ENCODE measurements around the gene CD34. TPM values are rescaled to one million over a fixed set of nuclear protein-coding genes. Genes with fewer than 3 reads are reported as not detected.
"Not testable (repeated sequence)": the region's sequence is repeated elsewhere in the genome, so short reads cannot be mapped to it uniquely, and the experiment has no call there.

CD34 gene
- total RNA-seq, 2 experiments from 2014 or later = not detected

DNA sequence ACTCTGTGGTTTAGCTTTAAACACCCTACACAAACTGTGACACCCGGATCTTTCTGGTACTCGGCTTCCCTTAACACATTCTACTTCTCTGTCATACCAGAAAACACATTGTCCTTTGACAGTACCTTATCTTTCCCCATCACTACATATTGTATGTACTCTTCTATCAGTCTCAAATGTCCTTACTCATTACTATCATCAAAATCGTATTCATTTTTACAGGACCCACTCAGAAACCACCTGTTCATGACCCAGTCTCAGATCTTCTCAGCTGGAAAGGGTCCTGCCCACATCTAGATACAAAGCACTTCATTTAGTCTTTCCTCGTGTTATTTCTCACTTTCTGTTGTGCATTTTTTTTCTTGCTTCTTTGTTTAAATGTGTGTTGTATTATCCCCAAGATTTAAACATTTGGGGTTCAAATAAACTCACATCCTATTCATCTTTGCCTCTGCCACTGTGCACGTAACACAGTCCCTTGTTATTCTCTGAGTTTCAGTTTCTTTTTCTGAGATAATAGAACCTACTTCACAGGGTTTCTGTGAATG, 27.7 kb downstream of the CD34 start:
- Histone ChIP-seq H3K4me1 (ENCODE audit: insufficient read depth, low read length, poor library complexity, severe bottlenecking) (no peaks in the 10 kb centered on the region), H3K9me3 (ENCODE audit: low read length) (no peaks in the 10 kb centered on the region), H4K20me1 (ENCODE audit: insufficient read depth, low read length) (no peaks in the 10 kb centered on the region), H3K79me2 (ENCODE audit: insufficient read depth, low read depth, low read length) (no peaks in the 10 kb centered on the region), H3K4me2 (ENCODE audit: low read length) (peak overlapping the region; percentile 22; the same call in 1 of the 2 replicates), H2AFZ (ENCODE audit: low read length) (no peak overlapping the region), H3K27ac (ENCODE audit: low read depth, low read length, poor library complexity, severe bottlenecking) (no peak overlapping the region), H3K36me3 (ENCODE audit: insufficient read depth, low read length) (no peaks in the 10 kb centered on the region), H3K4me3 (ENCODE audit: low read depth, low read length, poor library complexity, severe bottlenecking) (no peak overlapping the region), H3K9me2 (ENCODE audit: insufficient read depth, low read length) (no peaks in the 10 kb centered on the region)
- no peak for DNase-seq (ENCODE audit: low spot score)
- BruUV-seq (replicated peaks) = no TSS peak
- ChIA-PET CTCF (ENCODE audit: unreplicated experiment) (no interaction called here), POLR2A (interaction anchor here (0.6 to 3.4 kb wide), 3 partner anchors 10 to 89 kb away, joined by 3 to 29 read pairs (median 4); no protein-coding TSS in a partner anchor)
- intact Hi-C loops (cut with micrococcal nuclease; ENCODE audit: unreplicated experiment) = no loop called here
- TF ChIP-seq, protein P1, sequence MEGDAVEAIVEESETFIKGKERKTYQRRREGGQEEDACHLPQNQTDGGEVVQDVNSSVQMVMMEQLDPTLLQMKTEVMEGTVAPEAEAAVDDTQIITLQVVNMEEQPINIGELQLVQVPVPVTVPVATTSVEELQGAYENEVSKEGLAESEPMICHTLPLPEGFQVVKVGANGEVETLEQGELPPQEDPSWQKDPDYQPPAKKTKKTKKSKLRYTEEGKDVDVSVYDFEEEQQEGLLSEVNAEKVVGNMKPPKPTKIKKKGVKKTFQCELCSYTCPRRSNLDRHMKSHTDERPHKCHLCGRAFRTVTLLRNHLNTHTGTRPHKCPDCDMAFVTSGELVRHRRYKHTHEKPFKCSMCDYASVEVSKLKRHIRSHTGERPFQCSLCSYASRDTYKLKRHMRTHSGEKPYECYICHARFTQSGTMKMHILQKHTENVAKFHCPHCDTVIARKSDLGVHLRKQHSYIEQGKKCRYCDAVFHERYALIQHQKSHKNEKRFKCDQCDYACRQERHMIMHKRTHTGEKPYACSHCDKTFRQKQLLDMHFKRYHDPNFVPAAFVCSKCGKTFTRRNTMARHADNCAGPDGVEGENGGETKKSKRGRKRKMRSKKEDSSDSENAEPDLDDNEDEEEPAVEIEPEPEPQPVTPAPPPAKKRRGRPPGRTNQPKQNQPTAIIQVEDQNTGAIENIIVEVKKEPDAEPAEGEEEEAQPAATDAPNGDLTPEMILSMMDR (conservative IDR thresholded peaks at IDR 0.05; ENCODE audit: low read length) = no peak
- TF ChIP-seq EZH2phosphoT487 (IDR thresholded peaks at IDR 0.05; ENCODE audit: borderline replicate concordance, low read depth, low read length) = no peak

DNA sequence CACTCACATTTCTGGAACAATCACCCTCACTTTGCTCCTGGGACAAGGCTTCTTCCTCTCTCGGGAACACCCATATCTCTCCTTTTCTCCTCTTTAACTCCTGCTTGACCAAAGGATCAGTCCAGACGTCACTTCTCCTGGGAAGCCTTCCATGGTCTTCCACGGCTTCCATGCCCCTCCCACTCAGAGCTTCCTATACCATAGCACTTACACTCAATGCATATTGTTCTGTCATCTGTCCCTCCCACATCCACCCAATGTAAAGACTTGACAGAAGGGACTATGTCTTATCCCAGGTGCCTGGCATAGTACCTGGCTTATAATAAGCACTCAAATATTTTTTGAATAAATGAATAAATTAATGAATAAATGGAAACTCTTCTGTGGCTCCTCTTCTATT, 28.2 kb downstream of the CD34 start:
- no TSS peak for BruUV-seq (replicated peaks)
- no peak for DNase-seq (ENCODE audit: low spot score)
- CTCF ChIA-PET (ENCODE audit: unreplicated experiment) = no interaction called here

DNA sequence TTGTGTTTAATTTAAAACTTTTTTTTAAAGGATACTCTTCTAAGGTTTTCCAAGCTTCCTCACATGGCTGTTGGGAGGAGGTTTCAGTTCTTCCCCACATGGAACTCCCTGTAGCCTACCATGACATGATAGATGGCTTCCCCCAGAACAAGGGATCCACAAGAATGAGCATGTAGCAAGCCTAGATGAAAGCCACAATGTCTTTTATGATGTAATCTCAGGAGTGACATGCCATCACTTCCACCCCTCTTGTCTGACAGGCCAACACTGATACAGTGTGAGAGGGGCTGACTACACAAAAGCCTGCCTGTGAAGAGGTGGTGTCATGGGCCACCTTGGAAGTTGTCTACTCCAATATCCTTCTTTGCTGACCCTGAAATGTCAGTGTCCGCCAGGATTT, 32.0 kb downstream of the CD34 start:
- H3K27ac ChIP-seq (ENCODE audit: low read depth, low read length, poor library complexity, severe bottlenecking) = no peak overlapping the region
- H3K9me2 ChIP-seq (ENCODE audit: insufficient read depth, low read length) = no peaks in the 10 kb centered on the region
- H3K36me3 ChIP-seq (ENCODE audit: insufficient read depth, low read length) = no peaks in the 10 kb centered on the region
- no peaks in the 10 kb centered on the region for H4K20me1 ChIP-seq (ENCODE audit: insufficient read depth, low read length)
- H3K4me3 ChIP-seq (ENCODE audit: low read depth, low read length, poor library complexity, severe bottlenecking) = no peak overlapping the region
- no peak overlapping the region for H2AFZ ChIP-seq (ENCODE audit: low read length)
- TF ChIP-seq EZH2phosphoT487 (IDR thresholded peaks at IDR 0.05; ENCODE audit: borderline replicate concordance, low read depth, low read length) = no peak
- TF ChIP-seq, protein P1 (conservative IDR thresholded peaks at IDR 0.05; ENCODE audit: low read length) = no peak
- DNase-seq (ENCODE audit: low spot score) = no peak
- H3K9me3 ChIP-seq (ENCODE audit: low read length) = no peaks in the 10 kb centered on the region
- ChIA-PET CTCF (ENCODE audit: unreplicated experiment) (no interaction called here), POLR2A (no interaction called here)
- no TSS peak for BruUV-seq (replicated peaks)
- H3K4me2 ChIP-seq (ENCODE audit: low read length) = no peak overlapping the region
- H3K4me1 ChIP-seq (ENCODE audit: insufficient read depth, low read length, poor library complexity, severe bottlenecking) = no peaks in the 10 kb centered on the region
- H3K79me2 ChIP-seq (ENCODE audit: insufficient read depth, low read depth, low read length) = no peaks in the 10 kb centered on the region
- intact Hi-C loops (cut with micrococcal nuclease; ENCODE audit: unreplicated experiment) = no loop called here

More for the DNA sequence above, 28.2 kb downstream of the CD34 start:
- H3K4me1 ChIP-seq (ENCODE audit: insufficient read depth, low read length, poor library complexity, severe bottlenecking) = no peaks in the 10 kb centered on the region
- H3K27ac ChIP-seq (ENCODE audit: low read depth, low read length, poor library complexity, severe bottlenecking) = no peak overlapping the region
- no peaks in the 10 kb centered on the region for H4K20me1 ChIP-seq (ENCODE audit: insufficient read depth, low read length)
- H3K9me3 ChIP-seq (ENCODE audit: low read length) = no peaks in the 10 kb centered on the region
- H2AFZ ChIP-seq (ENCODE audit: low read length) = no peak overlapping the region
- no peak overlapping the region for H3K4me2 ChIP-seq (ENCODE audit: low read length)
- POLR2A ChIA-PET = interaction anchor here (0.6 to 3.4 kb wide), 3 partner anchors 10 to 90 kb away, joined by 3 to 29 read pairs (median 4); no protein-coding TSS in a partner anchor
- H3K79me2 ChIP-seq (ENCODE audit: insufficient read depth, low read depth, low read length) = no peaks in the 10 kb centered on the region
- no peak for TF ChIP-seq EZH2phosphoT487 (IDR thresholded peaks at IDR 0.05; ENCODE audit: borderline replicate concordance, low read depth, low read length)
- TF ChIP-seq, protein P1 (conservative IDR thresholded peaks at IDR 0.05; ENCODE audit: low read length) = no peak
- intact Hi-C loops (cut with micrococcal nuclease; ENCODE audit: unreplicated experiment) = no loop called here
- H3K4me3 ChIP-seq (ENCODE audit: low read depth, low read length, poor library complexity, severe bottlenecking) = no peak overlapping the region
- H3K36me3 ChIP-seq (ENCODE audit: insufficient read depth, low read length) = no peaks in the 10 kb centered on the region
- H3K9me2 ChIP-seq (ENCODE audit: insufficient read depth, low read length) = no peaks in the 10 kb centered on the region

DNA sequence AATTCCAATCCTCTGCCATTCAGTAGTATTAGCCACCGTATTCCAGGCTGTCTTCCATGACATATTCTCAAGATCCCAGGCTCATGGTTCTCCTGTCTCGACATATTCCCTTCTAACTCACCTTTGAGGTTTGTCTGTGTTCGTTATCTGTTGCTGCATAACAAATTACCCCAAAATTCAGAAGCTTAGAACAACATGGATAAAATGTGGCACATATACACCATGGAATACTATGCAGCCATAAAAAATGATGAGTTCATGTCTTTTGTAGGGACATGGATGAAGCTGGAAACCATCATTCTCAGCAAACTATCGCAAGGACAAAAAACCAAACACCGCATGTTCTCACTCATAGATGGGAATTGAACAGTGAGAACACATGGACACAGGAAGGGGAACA, 33.0 kb downstream of the CD34 start:
- H4K20me1 ChIP-seq (ENCODE audit: insufficient read depth, low read length); H3K79me2 ChIP-seq (ENCODE audit: insufficient read depth, low read depth, low read length); H3K27ac ChIP-seq (ENCODE audit: low read depth, low read length, poor library complexity, severe bottlenecking); H2AFZ ChIP-seq (ENCODE audit: low read length); H3K9me3 ChIP-seq (ENCODE audit: low read length); H3K4me3 ChIP-seq (ENCODE audit: low read depth, low read length, poor library complexity, severe bottlenecking); H3K9me2 ChIP-seq (ENCODE audit: insufficient read depth, low read length); intact Hi-C loops (cut with micrococcal nuclease; ENCODE audit: unreplicated experiment); BruUV-seq (replicated peaks); CTCF ChIA-PET (ENCODE audit: unreplicated experiment); DNase-seq (ENCODE audit: low spot score); POLR2A ChIA-PET; H3K36me3 ChIP-seq (ENCODE audit: insufficient read depth, low read length); H3K4me1 ChIP-seq (ENCODE audit: insufficient read depth, low read length, poor library complexity, severe bottlenecking); H3K4me2 ChIP-seq (ENCODE audit: low read length): not testable (repeated sequence)
